Measurements from ENCODE around the gene MARCHF11.

MARCHF11 gene

GRCh38 chr5:16134204-16134603 lies 45.4 kb downstream of the MARCHF11 start:
- no peak for TF ChIP-seq CTCF (IDR thresholded peaks at IDR 0.05; ENCODE audit: low read depth, low read length)
- no peak overlapping the region for H3K4me3 ChIP-seq (ENCODE audit: low read depth, low read length)

GRCh38 chr5:16131878-16132277 lies 47.7 kb downstream of the MARCHF11 start:
- no peak for TF ChIP-seq CTCF (IDR thresholded peaks at IDR 0.05; ENCODE audit: low read depth, low read length)
- H3K4me3 ChIP-seq (ENCODE audit: low read depth, low read length) = no peak overlapping the region

GRCh38 chr5:16128944-16129343 lies 50.6 kb downstream of the MARCHF11 start:
- no peak overlapping the region for H3K4me3 ChIP-seq (ENCODE audit: low read depth, low read length)
- TF ChIP-seq CTCF (IDR thresholded peaks at IDR 0.05; ENCODE audit: low read depth, low read length) = no peak

- TF ChIP-seq CTCF (IDR thresholded peaks at IDR 0.05; ENCODE audit: low read depth, low read length) = no peak
- H3K4me3 ChIP-seq (ENCODE audit: low read depth, low read length) = no peak overlapping the region
Observed at GRCh38 chr5:16127865-16128544, 51.6 kb downstream of the MARCHF11 start.

GRCh38 chr5:16120579-16120978 lies 59.0 kb downstream of the MARCHF11 start:
- no peak overlapping the region for H3K4me3 ChIP-seq (ENCODE audit: low read depth, low read length)
- no peak for TF ChIP-seq CTCF (IDR thresholded peaks at IDR 0.05; ENCODE audit: low read depth, low read length)

GRCh38 chr5:16119790-16120189 lies 59.8 kb downstream of the MARCHF11 start:
- no peak for TF ChIP-seq CTCF (IDR thresholded peaks at IDR 0.05; ENCODE audit: low read depth, low read length)
- H3K4me3 ChIP-seq (ENCODE audit: low read depth, low read length) = no peak overlapping the region

- no peak overlapping the region for H3K4me3 ChIP-seq (ENCODE audit: low read depth, low read length)
- no peak for TF ChIP-seq CTCF (IDR thresholded peaks at IDR 0.05; ENCODE audit: low read depth, low read length)
Observed at GRCh38 chr5:16115140-16115539, 64.5 kb downstream of the MARCHF11 start.
